ENCODE measurements around the gene CCS.

DNA sequence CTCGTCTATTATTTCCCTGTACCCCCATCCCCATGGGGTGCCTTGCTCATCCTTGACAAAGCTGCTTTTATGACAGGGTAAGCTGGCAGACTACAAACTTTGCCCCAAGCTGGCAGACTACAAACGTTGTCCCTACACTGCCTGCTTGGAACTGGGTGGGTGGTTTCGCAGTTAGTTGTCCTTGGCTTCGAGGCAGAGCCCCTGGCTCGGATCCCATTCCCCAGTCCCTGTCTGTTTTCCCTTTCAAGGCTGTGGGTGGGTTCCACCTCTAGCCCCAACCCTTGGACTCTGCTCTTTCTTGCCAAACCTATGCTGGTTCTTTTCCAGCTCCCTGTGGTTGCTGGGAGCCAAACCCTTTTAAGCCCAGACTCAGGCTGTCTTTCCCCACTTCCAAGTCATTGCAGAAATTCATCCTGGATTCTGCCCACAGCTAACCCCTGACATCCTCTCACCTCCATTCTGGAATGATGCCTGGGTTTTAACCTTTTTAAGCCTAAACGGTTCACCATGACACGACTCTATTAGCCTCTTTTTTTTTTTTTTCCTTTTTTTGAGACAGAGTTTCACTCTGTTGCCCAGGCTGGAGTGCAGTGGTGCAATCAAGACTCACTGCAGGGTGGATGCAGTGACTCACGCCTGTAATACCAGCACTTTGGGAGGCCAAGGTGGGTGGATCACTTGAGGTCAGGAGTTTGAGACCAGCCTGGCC, 14.3 kb downstream of the CCS start:
- TF ChIP-seq, protein P1, sequence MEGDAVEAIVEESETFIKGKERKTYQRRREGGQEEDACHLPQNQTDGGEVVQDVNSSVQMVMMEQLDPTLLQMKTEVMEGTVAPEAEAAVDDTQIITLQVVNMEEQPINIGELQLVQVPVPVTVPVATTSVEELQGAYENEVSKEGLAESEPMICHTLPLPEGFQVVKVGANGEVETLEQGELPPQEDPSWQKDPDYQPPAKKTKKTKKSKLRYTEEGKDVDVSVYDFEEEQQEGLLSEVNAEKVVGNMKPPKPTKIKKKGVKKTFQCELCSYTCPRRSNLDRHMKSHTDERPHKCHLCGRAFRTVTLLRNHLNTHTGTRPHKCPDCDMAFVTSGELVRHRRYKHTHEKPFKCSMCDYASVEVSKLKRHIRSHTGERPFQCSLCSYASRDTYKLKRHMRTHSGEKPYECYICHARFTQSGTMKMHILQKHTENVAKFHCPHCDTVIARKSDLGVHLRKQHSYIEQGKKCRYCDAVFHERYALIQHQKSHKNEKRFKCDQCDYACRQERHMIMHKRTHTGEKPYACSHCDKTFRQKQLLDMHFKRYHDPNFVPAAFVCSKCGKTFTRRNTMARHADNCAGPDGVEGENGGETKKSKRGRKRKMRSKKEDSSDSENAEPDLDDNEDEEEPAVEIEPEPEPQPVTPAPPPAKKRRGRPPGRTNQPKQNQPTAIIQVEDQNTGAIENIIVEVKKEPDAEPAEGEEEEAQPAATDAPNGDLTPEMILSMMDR (IDR thresholded peaks at IDR 0.05), result no peak
- TF ChIP-seq POLR2A (IDR thresholded peaks at IDR 0.05), result no peak

Measured in Peyer's patch (tissue), 4 donors.